DMS153 (cell line): ENCODE measurements around the gene PCDH10.
"Not testable (repeated sequence)": the region's sequence is repeated elsewhere in the genome, so short reads cannot be mapped to it uniquely, and the experiment has no call there.

Source experiments
- DNase-seq: peaks from one replicate; lab custom pipeline; 2025; lab: John Stamatoyannopoulos, UW

The PCDH10 gene

DNA sequence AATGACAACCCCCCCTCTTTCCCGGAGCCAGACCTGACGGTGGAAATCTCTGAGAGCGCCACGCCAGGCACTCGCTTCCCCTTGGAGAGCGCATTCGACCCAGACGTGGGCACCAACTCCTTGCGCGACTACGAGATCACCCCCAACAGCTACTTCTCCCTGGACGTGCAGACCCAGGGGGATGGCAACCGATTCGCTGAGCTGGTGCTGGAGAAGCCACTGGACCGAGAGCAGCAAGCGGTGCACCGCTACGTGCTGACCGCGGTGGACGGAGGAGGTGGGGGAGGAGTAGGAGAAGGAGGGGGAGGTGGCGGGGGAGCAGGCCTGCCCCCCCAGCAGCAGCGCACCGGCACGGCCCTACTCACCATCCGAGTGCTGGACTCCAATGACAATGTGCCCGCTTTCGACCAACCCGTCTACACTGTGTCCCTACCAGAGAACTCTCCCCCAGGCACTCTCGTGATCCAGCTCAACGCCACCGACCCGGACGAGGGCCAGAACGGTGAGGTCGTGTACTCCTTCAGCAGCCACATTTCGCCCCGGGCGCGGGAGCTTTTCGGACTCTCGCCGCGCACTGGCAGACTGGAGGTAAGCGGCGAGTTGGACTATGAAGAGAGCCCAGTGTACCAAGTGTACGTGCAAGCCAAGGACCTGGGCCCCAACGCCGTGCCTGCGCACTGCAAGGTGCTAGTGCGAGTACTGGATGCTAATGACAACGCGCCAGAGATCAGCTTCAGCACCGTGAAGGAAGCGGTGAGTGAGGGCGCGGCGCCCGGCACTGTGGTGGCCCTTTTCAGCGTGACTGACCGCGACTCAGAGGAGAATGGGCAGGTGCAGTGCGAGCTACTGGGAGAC is 1.6 kb downstream of the PCDH10 start:
- DNase-seq = no peak

DNA sequence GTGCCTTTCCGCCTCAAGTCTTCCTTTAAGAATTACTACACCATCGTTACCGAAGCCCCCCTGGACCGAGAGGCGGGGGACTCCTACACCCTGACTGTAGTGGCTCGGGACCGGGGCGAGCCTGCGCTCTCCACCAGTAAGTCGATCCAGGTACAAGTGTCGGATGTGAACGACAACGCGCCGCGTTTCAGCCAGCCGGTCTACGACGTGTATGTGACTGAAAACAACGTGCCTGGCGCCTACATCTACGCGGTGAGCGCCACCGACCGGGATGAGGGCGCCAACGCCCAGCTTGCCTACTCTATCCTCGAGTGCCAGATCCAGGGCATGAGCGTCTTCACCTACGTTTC is 2.2 kb downstream of the PCDH10 start:
- DNase-seq = no peak

DNA sequence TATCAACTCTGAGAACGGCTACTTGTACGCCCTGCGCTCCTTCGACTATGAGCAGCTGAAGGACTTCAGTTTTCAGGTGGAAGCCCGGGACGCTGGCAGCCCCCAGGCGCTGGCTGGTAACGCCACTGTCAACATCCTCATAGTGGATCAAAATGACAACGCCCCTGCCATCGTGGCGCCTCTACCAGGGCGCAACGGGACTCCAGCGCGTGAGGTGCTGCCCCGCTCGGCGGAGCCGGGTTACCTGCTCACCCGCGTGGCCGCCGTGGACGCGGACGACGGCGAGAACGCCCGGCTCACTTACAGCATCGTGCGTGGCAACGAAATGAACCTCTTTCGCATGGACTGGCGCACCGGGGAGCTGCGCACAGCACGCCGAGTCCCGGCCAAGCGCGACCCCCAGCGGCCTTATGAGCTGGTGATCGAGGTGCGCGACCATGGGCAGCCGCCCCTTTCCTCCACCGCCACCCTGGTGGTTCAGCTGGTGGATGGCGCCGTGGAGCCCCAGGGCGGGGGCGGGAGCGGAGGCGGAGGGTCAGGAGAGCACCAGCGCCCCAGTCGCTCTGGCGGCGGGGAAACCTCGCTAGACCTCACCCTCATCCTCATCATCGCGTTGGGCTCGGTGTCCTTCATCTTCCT is 2.7 kb downstream of the PCDH10 start:
- DNase-seq = no peak

DNA sequence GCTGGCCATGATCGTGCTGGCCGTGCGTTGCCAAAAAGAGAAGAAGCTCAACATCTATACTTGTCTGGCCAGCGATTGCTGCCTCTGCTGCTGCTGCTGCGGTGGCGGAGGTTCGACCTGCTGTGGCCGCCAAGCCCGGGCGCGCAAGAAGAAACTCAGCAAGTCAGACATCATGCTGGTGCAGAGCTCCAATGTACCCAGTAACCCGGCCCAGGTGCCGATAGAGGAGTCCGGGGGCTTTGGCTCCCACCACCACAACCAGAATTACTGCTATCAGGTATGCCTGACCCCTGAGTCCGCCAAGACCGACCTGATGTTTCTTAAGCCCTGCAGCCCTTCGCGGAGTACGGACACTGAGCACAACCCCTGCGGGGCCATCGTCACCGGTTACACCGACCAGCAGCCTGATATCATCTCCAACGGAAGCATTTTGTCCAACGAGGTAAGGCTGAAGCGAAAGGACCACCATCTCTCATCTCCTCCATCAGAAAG is 3.3 kb downstream of the PCDH10 start:
- DNase-seq = no peak

DNA sequence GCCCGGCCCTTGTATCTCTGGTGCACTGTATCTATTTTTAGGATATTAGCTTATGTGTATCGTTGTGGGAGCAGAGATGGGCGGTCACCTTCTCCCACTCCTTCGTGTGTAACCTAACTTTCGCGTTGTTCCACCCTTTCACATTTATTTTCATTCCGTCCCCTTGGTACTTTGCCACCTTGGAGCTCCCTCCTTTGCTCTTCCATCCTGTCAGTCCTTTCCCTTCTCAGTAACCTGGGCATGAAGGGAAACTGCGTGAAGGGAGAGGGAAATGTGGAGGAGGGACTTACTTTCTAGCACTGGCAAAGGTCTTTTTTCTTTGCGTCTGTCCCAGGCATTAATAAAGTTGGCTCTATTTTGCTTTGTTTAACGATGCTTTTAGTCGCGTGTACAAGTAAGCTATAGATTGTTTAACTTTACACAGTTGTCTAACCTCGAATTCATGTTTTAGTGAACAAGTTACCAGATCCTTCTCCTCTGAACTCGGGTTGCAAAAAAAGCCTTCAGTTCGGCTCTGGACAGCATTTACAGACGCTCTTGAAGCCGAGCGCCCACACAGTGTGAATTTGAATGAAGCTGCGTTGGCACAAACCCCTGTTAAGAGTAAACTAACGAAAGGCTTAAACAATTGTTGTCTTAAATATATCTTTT is 3.9 kb downstream of the PCDH10 start:
- no peak for DNase-seq

DNA sequence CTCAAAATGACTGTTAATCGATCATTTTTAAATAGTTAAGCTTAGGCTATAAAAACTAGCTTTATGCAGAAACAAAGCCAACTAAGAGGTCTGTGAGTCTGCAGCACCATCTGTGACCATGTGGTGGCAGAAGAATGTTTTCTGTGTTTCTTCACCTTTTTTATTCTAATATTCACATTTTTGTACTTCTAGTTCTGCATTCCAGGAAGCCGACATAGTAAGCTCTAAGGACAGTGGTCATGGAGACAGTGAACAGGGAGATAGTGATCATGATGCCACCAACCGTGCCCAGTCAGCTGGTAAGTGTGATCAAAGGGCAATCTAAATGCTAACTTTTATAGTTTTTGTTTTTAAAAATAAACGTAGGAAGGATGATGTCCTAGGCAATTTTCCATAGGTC is 5.6 kb downstream of the PCDH10 start:
- DNase-seq = no peak

DNA sequence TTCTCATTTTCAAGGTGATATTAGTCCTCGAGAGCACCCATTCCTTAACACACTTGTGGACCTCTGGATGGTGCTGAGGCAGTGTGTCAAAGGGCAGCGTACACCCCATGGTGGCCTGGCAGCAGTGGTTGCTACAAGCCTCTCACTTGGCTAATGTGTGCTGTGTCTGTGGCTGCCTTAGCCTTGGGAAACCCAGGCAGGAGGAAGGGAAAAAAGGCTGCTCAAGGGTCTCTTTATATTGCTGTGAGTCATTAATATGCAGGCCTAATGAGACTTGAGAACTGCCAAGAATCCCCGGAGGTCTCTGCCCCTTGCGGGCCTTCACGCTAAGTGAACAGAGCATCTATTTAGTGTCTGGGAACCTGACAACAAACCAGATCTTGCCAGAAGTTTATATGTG is 7.0 kb downstream of the PCDH10 start:
- no peak for DNase-seq

DNA sequence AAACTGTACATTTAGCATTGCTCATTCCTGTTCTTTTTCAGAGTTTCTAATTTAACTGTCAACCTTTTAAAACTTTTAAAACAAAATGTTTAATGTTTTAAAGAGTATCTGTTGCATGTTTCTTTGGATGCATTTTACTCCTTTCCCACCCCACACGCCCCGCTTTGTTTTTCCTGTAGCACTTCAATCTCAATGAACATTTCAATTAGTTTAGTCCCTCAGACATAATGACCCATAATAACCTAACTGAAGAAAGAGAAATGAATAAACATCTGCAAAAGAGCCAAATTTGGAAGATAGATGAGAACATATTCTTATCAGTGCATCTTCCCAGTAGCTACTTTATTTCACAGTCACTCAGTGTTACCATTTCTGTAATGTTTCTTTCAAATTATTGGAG is 7.5 kb downstream of the PCDH10 start:
- no peak for DNase-seq

DNA sequence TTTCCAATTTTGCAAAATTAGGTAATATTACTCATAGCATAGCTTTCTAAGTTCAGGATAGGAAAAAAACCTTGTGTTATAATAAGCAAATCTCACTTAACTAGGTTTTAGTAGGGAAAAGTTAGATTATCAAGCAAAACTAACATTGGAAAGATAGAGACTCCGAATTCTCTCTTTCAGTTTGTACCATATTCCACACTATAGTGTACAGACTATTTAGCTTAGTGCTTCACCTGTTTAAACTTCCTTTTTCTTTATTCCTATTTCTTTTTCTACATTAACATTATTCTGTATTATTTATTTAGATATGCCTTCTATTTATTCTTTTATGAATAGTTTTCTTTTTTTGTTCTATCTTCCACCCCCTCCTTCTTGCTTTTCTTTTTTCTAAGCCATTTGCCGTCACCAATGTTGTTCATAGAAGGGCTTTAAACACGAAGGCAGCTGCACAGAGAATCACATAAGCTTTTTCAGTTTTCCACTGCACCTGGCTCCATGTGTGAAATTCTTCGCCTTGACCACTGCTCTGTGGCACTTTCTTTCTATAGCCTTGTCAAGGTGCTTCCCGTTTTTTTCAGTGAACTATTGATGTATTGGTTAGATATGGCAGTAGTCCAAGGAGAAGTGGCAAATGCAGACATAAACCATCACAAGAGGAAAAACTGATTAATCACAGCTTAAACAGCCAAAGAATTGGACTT is 8.5 kb downstream of the PCDH10 start:
- DNase-seq = peak; percentile 59

DNA sequence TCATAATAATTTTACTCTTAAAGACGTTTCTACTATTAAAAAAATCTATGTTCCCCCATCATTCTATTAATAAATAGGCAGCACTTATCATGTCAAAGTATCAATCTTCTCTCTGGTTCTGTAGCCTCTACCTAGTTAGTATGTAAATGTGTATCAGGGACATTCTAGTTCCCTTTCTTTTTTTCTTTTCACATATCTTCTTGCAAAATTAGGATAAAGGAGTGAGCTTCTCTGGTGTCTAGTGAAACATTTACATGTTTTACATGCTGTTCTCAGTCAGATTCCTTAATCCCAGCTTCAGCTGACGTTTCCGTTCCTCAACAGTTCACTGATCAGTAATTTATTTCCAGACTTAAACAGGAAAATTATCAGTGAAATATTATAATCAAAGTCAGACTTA is 11.8 kb downstream of the PCDH10 start:
- no peak for DNase-seq

DNA sequence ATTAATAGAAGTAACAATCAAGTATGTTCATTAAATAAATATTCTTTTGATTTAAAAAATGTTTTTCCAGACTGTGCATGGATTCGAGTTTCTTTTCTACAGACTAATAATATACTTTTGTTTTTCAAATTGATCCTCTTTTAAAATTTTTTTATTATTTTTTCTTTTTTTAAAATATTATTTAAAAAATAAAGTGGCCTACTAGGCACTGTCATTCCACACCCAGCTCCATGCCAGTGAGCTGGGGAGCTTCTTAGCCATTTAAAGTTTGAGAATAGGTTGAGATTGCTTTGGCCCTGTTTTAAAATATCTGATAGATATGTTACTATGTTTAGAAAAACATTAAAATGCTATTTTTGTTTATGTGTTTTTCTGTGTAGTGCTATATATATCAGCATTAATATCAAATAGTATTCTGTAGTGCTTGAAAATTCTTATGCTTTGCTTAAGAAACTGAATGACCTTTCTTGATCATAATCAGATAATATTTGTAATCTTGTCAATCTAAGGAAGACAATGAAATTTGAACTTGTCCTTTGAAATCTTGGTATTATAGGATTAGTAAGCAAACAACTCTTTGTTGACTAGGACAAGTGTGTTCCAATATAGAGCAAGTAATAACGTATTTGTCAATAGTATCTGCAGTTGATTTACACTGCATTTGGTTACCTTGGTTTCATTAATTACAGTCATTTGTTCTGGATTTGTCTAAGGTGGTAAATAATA is 12.6 kb downstream of the PCDH10 start:
- no peak for DNase-seq

DNA sequence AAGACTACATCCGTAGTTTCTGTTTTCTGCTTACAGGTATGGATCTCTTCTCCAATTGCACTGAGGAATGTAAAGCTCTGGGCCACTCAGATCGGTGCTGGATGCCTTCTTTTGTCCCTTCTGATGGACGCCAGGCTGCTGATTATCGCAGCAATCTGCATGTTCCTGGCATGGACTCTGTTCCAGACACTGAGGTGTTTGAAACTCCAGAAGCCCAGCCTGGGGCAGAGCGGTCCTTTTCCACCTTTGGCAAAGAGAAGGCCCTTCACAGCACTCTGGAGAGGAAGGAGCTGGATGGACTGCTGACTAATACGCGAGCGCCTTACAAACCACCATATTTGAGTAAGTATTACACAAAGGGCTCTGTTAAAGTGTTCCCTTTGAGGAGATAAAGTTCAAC is 13.8 kb downstream of the PCDH10 start:
- DNase-seq = no peak

DNA sequence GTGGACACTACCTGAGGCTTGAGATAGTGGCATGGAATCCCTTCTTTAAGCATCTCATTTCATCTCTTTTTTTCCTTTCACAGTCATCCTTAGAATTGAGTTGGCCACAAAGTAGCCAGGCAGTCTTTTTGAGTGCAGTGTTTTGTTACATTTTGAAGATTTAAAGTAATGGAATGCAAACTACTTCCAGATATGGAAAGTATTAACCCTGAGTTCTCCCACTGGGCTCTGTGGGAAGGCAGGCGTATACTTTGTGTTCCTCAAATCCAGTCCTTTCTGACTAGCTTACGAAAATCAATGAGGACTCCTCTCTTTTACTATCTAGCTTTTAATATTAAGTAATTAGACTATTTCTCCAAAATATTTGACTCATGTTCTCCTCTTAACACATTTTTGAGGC is 29.9 kb downstream of the PCDH10 start:
- no peak for DNase-seq

DNA sequence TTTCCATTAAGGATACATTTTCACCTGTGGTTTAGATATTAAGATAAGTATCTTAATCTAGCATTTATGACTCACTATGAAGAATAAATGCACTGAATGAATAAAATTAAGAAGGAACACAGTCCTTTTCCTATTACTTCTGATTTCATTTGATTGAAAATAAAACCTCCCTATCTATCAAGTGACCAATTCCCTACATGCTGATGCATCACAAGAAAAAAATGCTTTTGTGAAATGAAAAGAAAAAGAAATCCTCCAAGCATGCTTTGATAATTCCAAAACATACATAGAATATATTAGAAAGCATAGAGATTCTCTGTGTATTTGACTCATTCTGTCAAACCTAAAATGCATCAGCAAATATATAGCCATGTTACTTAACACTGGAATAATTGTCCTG is 37.1 kb downstream of the PCDH10 start:
- no peak for DNase-seq

DNA sequence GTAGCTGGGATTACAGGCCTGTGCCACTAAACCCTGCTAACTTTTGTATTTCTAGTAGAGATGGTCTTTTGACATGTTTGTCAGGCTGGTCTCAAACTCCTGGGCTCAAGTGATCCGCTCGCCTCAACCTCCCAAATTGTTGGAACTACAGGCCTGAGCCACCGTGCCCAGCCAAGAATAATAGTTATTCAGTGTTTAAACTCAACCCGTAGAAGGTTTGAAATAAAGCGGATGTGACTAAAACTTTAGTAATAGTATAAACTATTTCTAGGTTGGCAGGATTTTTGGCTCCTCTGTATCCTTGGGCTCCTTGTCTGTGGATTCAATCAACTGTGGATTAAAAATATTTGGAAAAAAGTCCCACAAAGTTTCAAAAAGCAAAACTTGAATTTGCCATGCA is 37.8 kb downstream of the PCDH10 start:
- no peak for DNase-seq

DNA sequence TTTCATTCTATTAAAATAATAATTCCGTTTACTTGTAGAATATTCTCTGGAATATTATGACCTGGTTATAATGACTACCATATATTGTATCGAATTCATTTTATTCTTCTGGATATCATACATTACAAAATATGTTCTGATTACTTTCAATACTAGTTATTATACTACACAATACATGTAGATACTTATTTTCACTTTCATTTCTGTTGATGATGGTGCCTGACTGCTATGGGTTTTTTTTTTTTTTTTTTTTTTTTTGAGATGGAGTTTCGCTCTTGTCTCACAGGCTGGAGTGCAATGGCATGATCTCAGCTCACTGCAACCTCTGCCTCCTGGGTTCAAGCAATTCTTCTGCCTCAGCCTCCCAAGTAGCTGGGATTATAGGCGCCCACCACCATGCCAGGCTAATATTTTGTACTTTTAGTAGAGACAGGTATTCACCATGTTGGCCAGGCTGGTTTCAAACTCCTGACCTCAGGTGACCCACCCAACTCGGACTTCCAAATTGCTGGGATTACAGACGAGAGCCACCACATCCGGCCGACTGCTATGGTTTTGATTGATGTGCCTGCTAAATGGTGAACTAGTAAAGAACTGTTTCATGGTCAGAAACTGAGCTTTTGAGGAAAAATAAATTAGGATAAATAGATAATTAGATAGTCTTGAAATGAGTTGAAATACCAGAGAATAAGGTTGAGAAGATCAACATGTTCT is 39.5 kb downstream of the PCDH10 start:
- DNase-seq = no peak

DNA sequence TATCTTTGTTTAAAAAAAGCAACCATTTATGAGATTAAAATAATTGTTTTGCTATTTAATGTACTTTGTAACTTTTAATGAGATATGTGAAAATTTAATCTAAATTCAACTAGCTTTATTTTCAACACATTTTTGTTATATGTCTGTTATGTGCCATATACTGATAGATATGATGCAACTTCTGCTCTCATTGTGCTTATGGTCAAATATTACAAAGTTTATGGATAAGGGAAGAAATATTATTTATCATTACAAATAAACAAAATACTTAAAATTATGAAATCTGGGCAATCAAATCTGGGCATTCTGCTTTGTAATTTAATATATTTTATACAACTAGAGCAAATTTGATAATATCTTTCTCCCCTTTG is 40.0 kb downstream of the PCDH10 start:
- DNase-seq = no peak

DNA sequence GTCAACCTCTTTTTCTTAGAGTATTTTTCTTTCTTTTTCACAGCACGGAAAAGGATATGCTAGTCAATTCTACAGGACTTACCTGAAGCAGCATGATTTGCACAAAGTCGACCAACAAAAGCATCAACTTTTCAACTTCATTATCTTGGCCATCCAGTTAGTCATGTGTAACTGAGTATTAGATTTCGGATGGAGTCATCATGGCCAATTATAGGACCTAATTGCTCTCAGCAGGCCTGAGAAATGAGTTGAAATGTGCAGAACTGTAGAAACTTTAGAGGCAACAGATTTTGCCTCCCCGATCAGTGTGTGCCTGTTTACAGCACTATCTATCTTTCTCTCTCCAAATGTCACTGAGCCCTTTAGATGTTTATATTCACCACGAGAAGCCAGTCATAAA is 41.0 kb downstream of the PCDH10 start:
- DNase-seq = no peak

DNA sequence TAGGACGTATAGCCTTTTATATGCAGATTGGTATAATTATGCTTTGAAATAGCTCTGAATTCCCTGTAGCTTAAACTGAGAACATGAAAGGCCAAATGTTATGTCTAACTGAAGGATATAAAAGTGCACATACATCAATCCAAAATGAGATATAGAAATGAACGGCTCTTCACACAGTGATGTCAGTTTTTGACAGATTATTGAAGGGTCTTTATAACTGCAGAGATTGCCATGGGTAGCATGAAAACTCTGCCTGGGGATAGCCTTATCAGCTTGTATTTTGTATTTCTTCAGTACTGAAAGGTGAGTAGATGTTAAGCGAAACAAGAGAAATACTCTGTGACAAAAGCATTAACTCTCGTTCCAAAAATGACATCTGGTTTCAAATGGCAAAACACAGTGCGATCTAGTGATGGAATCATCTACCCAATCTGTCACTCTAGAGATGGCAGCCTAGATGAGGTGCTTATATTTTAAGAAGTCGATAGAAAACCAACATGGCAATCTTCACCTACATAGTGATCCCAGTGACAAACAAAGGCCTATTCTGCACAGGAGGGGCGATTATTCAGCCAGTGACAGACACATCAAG is 59.7 kb downstream of the PCDH10 start:
- no peak for DNase-seq

DNA sequence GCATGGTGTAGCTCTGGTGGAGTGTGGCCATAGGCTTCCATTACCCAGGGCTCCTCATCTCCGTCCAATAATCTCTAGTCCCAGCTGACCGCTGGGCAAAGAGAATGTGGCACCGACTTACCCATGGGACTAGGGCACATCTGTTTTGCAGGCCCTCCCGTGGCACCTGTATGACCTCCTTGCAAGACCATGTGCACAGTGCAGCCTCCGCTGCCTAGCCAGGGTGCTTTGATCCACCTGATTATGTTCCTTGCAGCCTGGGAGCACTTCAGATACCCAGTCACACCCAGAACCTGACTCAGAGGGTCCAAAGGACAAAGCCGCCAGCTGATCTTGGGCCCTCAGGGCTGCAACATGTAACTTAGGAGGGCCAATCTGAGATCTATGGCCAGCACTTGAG is 84.8 kb downstream of the PCDH10 start:
- no peak for DNase-seq

DNA sequence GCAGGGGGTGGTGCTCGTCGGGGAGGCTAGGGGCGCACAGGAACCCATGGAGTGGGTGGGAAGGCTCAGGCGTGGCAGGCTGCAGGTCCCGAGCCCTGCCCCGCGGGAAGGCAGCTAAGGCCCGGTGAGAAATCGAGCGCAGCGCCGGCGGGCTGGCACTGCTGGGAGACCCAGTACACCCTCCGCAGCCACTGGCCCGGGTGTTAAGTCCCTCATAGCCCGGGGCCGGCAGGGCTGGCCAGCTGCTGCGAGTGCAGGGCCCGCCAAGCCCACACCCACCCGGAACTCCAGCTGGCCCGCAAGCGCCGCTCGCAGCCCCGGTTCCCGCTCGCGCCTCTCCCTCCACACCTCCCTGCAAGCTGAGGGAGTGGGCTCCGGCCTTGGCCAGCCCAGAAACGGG is 91.4 kb downstream of the PCDH10 start:
- DNase-seq = not testable (repeated sequence)
